Measurements from ENCODE around the gene VSIG4.

- TF ChIP-seq, protein P1, sequence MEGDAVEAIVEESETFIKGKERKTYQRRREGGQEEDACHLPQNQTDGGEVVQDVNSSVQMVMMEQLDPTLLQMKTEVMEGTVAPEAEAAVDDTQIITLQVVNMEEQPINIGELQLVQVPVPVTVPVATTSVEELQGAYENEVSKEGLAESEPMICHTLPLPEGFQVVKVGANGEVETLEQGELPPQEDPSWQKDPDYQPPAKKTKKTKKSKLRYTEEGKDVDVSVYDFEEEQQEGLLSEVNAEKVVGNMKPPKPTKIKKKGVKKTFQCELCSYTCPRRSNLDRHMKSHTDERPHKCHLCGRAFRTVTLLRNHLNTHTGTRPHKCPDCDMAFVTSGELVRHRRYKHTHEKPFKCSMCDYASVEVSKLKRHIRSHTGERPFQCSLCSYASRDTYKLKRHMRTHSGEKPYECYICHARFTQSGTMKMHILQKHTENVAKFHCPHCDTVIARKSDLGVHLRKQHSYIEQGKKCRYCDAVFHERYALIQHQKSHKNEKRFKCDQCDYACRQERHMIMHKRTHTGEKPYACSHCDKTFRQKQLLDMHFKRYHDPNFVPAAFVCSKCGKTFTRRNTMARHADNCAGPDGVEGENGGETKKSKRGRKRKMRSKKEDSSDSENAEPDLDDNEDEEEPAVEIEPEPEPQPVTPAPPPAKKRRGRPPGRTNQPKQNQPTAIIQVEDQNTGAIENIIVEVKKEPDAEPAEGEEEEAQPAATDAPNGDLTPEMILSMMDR (IDR thresholded peaks at IDR 0.05): no peak
- TF ChIP-seq POLR2A (IDR thresholded peaks at IDR 0.05): no peak
Observed at GRCh38 chrX:66038115-66038514, 1.8 kb downstream of the VSIG4 start.

Data from gastroesophageal sphincter (tissue), 3 donors.